HEK293 (cell line): ENCODE data around the gene CST9L.

Experiments
- CTCF ChIA-PET: fragments of 350-600 bp; formaldehyde crosslinking; extraction: SDS; loops from one replicate; lab custom pipeline; 2021; ENCODE audit warnings: antibody characterized with exemption; lab: Yijun Ruan, JAX
- POLR2A ChIA-PET: fragments of 300-600 bp; formaldehyde crosslinking; extraction: SDS; loops from one replicate; lab custom pipeline; 2020; ENCODE audit warnings: antibody characterized with exemption, inconsistent platforms; lab: Yijun Ruan, JAX
- H3K27ac ChIP-seq: fragments of 200-500 bp; sonication (Bioruptor generic); 2 replicates; pipeline ENCODE4 v1.5.1; 2014; ENCODE audit warnings: low read depth, low read length, control low read depth, inconsistent platforms; ENCODE audit errors: extremely low read depth
- H3K36me3 ChIP-seq, 2 experiments: fragments of 200-500 bp in 1 of 2; sonication (Bioruptor generic) in 1 of 2; 1 replicate in 1 of 2; 2 replicates in 1 of 2; pipeline ENCODE4 v1.5.1; 2014 to 2017; ENCODE audit warnings: inconsistent platforms in 2 of 2, low read length in 2 of 2; ENCODE audit not compliant: control insufficient read depth in 2 of 2, insufficient read depth in 1 of 2
- H3K4me1 ChIP-seq: fragments of 200-500 bp; sonication (Bioruptor generic); 2 replicates; pipeline ENCODE4 v1.5.1; 2014; ENCODE audit warnings: mild to moderate bottlenecking, low read length, inconsistent platforms; ENCODE audit not compliant: control insufficient read depth, insufficient read depth
- H3K4me3 ChIP-seq: 2 replicates; pipeline ENCODE4 v1.5.1; 2011; ENCODE audit warnings: low read depth, mild to moderate bottlenecking, control low read depth, low read length, moderate library complexity
- H3K9me3 ChIP-seq: fragments of 200-500 bp; sonication (Bioruptor generic); 2 replicates; pipeline ENCODE4 v1.5.1; 2014; ENCODE audit warnings: low read depth, low read length, inconsistent platforms; ENCODE audit not compliant: control insufficient read depth, insufficient read depth
- EGR2 ChIP-seq: fragments of 450-650 bp; formaldehyde crosslinking; IDR thresholded peaks from 2 replicates; pipeline ENCODE4 v1.5.1; 2016; ENCODE audit warnings: low read depth, missing biosample characterization, missing genetic modification characterization
- GFI1B ChIP-seq: fragments of 450-650 bp; formaldehyde crosslinking; IDR thresholded peaks from 2 replicates; pipeline ENCODE4 v1.5.1; 2016; ENCODE audit warnings: missing biosample characterization, missing genetic modification characterization
- KLF17 ChIP-seq: fragments of 450-650 bp; formaldehyde crosslinking; IDR thresholded peaks from 2 replicates; pipeline ENCODE4 v1.5.1; 2016; ENCODE audit warnings: missing biosample characterization, missing genetic modification characterization
- MEIS1 ChIP-seq: sonication (generic); formaldehyde crosslinking; IDR thresholded peaks from 2 replicates; pipeline ENCODE4 v1.8.1; 2022; ENCODE audit warnings: missing genetic modification reagents, mild to moderate bottlenecking, borderline replicate concordance
- PRDM1 ChIP-seq: fragments of 450-650 bp; formaldehyde crosslinking; IDR thresholded peaks from 2 replicates; pipeline ENCODE4; 2016; ENCODE audit warnings: missing biosample characterization, missing genetic modification characterization
- SETDB1 ChIP-seq: IDR thresholded peaks from one replicate; pipeline ENCODE4 v1.6.1; 2017; ENCODE audit warnings: mild to moderate bottlenecking, low read length, moderate library complexity, mixed read lengths; ENCODE audit not compliant: insufficient read length
- ZEB2 ChIP-seq: fragments of 450-650 bp; formaldehyde crosslinking; IDR thresholded peaks from 2 replicates; pipeline ENCODE4 v1.5.1; 2016; ENCODE audit warnings: missing biosample characterization, missing genetic modification characterization
- ZFP41 ChIP-seq: fragments of 450-650 bp; formaldehyde crosslinking; IDR thresholded peaks from 2 replicates; pipeline ENCODE4 v1.5.1; 2016; ENCODE audit warnings: missing biosample characterization, missing genetic modification characterization, borderline replicate concordance
- ZNF146 ChIP-seq: fragments of 450-650 bp; formaldehyde crosslinking; IDR thresholded peaks from 2 replicates; pipeline ENCODE4 v1.5.1; 2016; ENCODE audit warnings: missing biosample characterization, missing genetic modification characterization
- ZNF184 ChIP-seq: fragments of 450-650 bp; IDR thresholded peaks from 2 replicates; pipeline ENCODE4 v1.5.1; 2018; ENCODE audit warnings: missing biosample characterization, mild to moderate bottlenecking, missing genetic modification characterization
- ZNF350 ChIP-seq: fragments of 450-650 bp; formaldehyde crosslinking; IDR thresholded peaks from 2 replicates; pipeline ENCODE4 v1.5.0; 2017; ENCODE audit warnings: missing biosample characterization, mild to moderate bottlenecking, missing genetic modification characterization
- ZNF391 ChIP-seq: fragments of 450-650 bp; formaldehyde crosslinking; IDR thresholded peaks from 2 replicates; pipeline ENCODE4 v1.5.1; 2016; ENCODE audit warnings: low read depth, missing biosample characterization, missing genetic modification characterization, borderline replicate concordance
- ZNF48 ChIP-seq: fragments of 450-650 bp; formaldehyde crosslinking; IDR thresholded peaks from 2 replicates; pipeline ENCODE4 v1.5.1; 2016; ENCODE audit warnings: missing biosample characterization, missing genetic modification characterization
- ZNF521 ChIP-seq: fragments of 450-650 bp; formaldehyde crosslinking; IDR thresholded peaks from 2 replicates; pipeline ENCODE4 v1.5.1; 2017; ENCODE audit warnings: missing biosample characterization, mild to moderate bottlenecking, missing genetic modification characterization
- ZNF596 ChIP-seq: fragments of 450-650 bp; IDR thresholded peaks from 2 replicates; pipeline ENCODE4 v1.5.0; 2018; ENCODE audit warnings: missing biosample characterization, mild to moderate bottlenecking, missing genetic modification characterization, moderate library complexity
- ZNF610 ChIP-seq: fragments of 450-650 bp; formaldehyde crosslinking; IDR thresholded peaks from 2 replicates; pipeline ENCODE4 v1.5.1; 2016; ENCODE audit warnings: missing biosample characterization, missing genetic modification characterization, borderline replicate concordance
- ZNF626 ChIP-seq: fragments of 450-650 bp; sonication (Bioruptor Pico); formaldehyde crosslinking; IDR thresholded peaks from 2 replicates; pipeline ENCODE4 v1.5.1; 2018; ENCODE audit warnings: missing biosample characterization, missing genetic modification characterization, inconsistent platforms
- ZNF660 ChIP-seq: fragments of 450-650 bp; IDR thresholded peaks from 2 replicates; pipeline ENCODE4 v1.5.1; 2018; ENCODE audit warnings: missing biosample characterization, mild to moderate bottlenecking, missing genetic modification characterization
- ZNF664 ChIP-seq: fragments of 450-650 bp; formaldehyde crosslinking; IDR thresholded peaks from 2 replicates; pipeline ENCODE4 v1.5.1; 2016; ENCODE audit warnings: missing biosample characterization, missing genetic modification characterization
- ZNF670 ChIP-seq: fragments of 450-650 bp; formaldehyde crosslinking; IDR thresholded peaks from 2 replicates; pipeline ENCODE4 v1.5.1; 2016; ENCODE audit warnings: missing biosample characterization, missing genetic modification characterization, low read depth
- TF ChIP-seq, protein P1 (sequence below): fragments of 450-650 bp; formaldehyde crosslinking; IDR thresholded peaks from 2 replicates; pipeline ENCODE4 v1.5.1; 2016; ENCODE audit warnings: missing biosample characterization, missing genetic modification characterization
- TF ChIP-seq, protein P2 (sequence below): fragments of 450-650 bp; formaldehyde crosslinking; IDR thresholded peaks from 2 replicates; pipeline ENCODE4 v1.5.1; 2016; ENCODE audit warnings: missing biosample characterization, missing genetic modification characterization

The CST9L gene

DNA sequence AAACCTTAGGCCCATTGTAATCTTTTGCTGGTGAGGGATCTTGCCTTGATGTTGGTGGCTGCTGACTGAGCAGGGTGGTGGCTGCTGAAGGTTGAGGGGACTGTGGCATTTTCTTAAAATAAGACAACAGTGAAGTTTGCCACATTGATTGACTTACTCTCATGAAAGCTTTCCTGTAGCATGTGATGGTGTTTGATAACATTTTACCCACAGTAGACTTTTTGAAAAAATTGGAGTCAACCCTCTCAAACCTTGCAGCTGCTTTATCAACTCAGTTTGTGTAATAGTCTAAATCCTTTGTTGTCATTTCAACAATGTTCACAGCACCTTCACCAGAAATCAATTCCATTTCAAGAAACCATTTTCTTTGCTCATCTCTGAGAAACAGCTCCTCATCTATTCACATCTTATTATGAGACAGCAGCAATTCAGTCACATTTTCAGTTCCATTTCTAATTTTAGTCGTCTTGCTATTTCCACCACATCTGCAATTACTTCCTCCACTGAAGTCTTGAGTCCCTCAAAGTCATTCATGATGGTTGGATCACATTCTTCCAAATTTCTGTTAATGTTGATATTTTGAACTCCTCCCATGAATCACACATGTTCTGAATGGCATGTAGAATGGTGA, 37.2 kb downstream of the CST9L start:
- no peaks in the 10 kb centered on the region for H3K4me1 ChIP-seq
- no peak overlapping the region for H3K27ac ChIP-seq
- H3K9me3 ChIP-seq, result no peaks in the 10 kb centered on the region
- ChIA-PET POLR2A (interaction anchor here (0.7 kb wide), 1 partner anchor 166 kb away, joined by 5 read pairs; no protein-coding TSS in a partner anchor), CTCF (interaction anchor here (0.5 kb wide), 1 partner anchor 10 kb away, joined by 4 read pairs; no protein-coding TSS in a partner anchor)
- H3K4me3 ChIP-seq, result no peak overlapping the region
- TF ChIP-seq MEIS1 (CRISPR knock-in tag), result no peak
- TF ChIP-seq ZNF626 (tag by site-specific recombination), result no peak
- no peaks in the 10 kb centered on the region for H3K36me3 ChIP-seq

GRCh38 chr20:23528867-23529431, 39.3 kb downstream of the CST9L start:
- no peak overlapping the region for H3K27ac ChIP-seq
- no peak overlapping the region for H3K4me3 ChIP-seq
- H3K9me3 ChIP-seq, result no peaks in the 10 kb centered on the region
- CTCF ChIA-PET, result no interaction called here
- H3K4me1 ChIP-seq, result no peaks in the 10 kb centered on the region
- TF ChIP-seq PRDM1 (tag by site-specific recombination) (0 out of 2 replicates have a peak, but pooled peaks have one; percentile 46), ZNF184 (peak; percentile 96), SETDB1 (peak; percentile 89)
- TF ChIP-seq, protein P1, sequence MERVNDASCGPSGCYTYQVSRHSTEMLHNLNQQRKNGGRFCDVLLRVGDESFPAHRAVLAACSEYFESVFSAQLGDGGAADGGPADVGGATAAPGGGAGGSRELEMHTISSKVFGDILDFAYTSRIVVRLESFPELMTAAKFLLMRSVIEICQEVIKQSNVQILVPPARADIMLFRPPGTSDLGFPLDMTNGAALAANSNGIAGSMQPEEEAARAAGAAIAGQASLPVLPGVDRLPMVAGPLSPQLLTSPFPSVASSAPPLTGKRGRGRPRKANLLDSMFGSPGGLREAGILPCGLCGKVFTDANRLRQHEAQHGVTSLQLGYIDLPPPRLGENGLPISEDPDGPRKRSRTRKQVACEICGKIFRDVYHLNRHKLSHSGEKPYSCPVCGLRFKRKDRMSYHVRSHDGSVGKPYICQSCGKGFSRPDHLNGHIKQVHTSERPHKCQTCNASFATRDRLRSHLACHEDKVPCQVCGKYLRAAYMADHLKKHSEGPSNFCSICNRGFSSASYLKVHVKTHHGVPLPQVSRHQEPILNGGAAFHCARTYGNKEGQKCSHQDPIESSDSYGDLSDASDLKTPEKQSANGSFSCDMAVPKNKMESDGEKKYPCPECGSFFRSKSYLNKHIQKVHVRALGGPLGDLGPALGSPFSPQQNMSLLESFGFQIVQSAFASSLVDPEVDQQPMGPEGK, result no peak
- TF ChIP-seq, all 188 proteins: peak for 3
- no peaks in the 10 kb centered on the region for H3K36me3 ChIP-seq
- POLR2A ChIA-PET, result no interaction called here

GRCh38 chr20:23526850-23527249, 41.4 kb downstream of the CST9L start:
- ChIA-PET POLR2A (no interaction called here), CTCF (no interaction called here)
- Histone ChIP-seq H3K4me3 (no peak overlapping the region), H3K27ac (no peak overlapping the region), H3K36me3 (no peaks in the 10 kb centered on the region), H3K4me1 (no peaks in the 10 kb centered on the region), H3K9me3 (no peaks in the 10 kb centered on the region)
- TF ChIP-seq KLF17, result no peak
- TF ChIP-seq EGR2 (tag by site-specific recombination), result no peak
- TF ChIP-seq ZNF48, result no peak

- POLR2A ChIA-PET, result no interaction called here
- TF ChIP-seq, protein P2, sequence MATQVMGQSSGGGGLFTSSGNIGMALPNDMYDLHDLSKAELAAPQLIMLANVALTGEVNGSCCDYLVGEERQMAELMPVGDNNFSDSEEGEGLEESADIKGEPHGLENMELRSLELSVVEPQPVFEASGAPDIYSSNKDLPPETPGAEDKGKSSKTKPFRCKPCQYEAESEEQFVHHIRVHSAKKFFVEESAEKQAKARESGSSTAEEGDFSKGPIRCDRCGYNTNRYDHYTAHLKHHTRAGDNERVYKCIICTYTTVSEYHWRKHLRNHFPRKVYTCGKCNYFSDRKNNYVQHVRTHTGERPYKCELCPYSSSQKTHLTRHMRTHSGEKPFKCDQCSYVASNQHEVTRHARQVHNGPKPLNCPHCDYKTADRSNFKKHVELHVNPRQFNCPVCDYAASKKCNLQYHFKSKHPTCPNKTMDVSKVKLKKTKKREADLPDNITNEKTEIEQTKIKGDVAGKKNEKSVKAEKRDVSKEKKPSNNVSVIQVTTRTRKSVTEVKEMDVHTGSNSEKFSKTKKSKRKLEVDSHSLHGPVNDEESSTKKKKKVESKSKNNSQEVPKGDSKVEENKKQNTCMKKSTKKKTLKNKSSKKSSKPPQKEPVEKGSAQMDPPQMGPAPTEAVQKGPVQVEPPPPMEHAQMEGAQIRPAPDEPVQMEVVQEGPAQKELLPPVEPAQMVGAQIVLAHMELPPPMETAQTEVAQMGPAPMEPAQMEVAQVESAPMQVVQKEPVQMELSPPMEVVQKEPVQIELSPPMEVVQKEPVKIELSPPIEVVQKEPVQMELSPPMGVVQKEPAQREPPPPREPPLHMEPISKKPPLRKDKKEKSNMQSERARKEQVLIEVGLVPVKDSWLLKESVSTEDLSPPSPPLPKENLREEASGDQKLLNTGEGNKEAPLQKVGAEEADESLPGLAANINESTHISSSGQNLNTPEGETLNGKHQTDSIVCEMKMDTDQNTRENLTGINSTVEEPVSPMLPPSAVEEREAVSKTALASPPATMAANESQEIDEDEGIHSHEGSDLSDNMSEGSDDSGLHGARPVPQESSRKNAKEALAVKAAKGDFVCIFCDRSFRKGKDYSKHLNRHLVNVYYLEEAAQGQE (tag by site-specific recombination), result no peak
- TF ChIP-seq ZEB2 (tag by site-specific recombination) (no peak), ZNF146 (tag by site-specific recombination) (no peak), ZNF670 (tag by site-specific recombination) (no peak), ZNF610 (tag by site-specific recombination) (no peak), ZNF521 (tag by site-specific recombination) (no peak), ZNF664 (tag by site-specific recombination) (no peak), GFI1B (tag by site-specific recombination) (no peak), ZNF660 (tag by site-specific recombination) (no peak), ZFP41 (tag by site-specific recombination) (no peak), ZNF391 (tag by site-specific recombination) (no peak), ZNF350 (no peak), ZNF596 (tag by site-specific recombination) (no peak)
These were observed 44.1 kb downstream of the CST9L start for GRCh38 chr20:23524146-23524545.

More at GRCh38 chr20:23524146-23524545, 44.1 kb downstream of the CST9L start:
- Histone ChIP-seq H3K4me3 (no peak overlapping the region), H3K27ac (no peak overlapping the region), H3K4me1 (no peaks in the 10 kb centered on the region), H3K36me3 (no peaks in the 10 kb centered on the region), H3K9me3 (no peaks in the 10 kb centered on the region)
- CTCF ChIA-PET, result no interaction called here
